ENCODE data around the gene NKTR. TPM values are rescaled to one million over a fixed set of nuclear protein-coding genes. Genes with fewer than 3 reads are reported as not detected.

NKTR gene
- total RNA-seq, 1 experiment from 2014 or later: 21.8 TPM

DNA sequence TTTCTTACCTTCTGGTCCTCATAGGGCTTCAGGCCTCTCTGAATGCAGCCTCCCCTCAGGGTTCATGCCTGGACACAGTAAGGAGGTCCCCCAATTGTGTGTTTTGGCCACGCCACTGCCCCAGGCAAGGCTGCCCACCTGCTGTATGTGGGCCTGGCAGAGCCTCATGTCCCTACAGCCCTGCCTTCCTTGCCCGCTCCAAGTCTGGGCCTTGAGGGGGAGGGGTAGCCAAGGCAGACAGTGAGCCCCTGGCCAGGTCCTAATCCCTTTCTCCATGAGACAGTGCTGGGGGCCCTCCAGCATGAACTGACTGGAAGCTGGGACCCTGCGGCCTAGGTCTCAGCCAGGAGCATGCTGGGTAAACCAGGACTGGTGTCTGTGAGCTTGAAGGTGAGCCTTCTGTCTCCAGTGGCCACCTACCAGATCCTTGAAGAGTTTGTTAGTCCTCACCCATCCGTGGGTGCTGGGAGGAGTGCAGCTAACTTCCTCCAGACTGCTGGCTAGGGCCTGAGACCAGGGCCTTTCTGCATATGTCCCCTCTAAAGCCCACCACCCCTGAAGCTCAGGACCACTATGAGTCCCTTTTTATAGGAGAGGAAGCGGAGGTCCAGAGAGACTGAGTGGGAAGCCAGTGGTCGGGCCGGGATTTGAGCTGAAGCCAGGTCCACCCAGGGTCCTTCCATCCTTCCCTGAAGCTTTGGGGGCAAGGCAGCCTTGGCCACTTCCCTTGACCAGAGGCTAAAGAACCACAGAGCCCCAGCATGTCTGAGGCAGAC is 61.7 kb downstream of the NKTR start:
- DNase-seq (ENCODE audit: low spot score): no peak

DNA sequence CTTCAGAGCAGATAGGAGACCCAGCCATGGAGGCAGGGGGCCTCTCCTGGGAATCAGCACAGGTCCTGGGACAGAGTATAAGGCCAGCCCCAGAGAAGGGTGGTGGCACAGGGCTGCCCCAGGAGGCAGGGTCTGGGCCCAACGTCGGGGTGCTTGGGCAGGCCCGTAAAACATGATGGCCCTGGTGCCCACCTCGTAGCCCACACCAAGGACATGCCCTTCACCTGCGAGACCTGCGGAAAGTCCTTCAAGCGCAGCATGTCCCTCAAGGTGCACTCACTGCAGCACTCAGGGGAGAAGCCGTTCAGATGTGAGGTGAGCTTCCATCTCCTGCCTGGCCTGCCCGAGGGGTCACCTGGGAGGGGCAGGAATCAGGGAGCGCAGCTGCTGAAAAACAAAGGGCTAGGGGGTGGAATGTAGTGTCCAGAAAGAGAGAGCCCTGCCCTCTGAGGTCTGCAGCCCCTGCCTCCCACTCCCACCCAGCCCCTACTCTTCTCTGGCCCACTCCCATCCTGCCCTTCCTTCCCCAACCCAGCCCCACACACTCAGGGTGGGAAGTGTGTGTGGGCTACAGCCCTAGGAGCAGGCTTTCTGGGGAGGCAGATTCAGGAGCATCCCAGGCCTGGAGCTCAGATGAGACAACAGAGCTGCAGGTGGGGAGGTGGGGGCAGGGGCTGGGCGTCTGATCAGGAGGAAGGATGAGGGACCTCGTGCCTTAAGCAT is 62.5 kb downstream of the NKTR start:
- no peak for DNase-seq (ENCODE audit: low spot score)

DNA sequence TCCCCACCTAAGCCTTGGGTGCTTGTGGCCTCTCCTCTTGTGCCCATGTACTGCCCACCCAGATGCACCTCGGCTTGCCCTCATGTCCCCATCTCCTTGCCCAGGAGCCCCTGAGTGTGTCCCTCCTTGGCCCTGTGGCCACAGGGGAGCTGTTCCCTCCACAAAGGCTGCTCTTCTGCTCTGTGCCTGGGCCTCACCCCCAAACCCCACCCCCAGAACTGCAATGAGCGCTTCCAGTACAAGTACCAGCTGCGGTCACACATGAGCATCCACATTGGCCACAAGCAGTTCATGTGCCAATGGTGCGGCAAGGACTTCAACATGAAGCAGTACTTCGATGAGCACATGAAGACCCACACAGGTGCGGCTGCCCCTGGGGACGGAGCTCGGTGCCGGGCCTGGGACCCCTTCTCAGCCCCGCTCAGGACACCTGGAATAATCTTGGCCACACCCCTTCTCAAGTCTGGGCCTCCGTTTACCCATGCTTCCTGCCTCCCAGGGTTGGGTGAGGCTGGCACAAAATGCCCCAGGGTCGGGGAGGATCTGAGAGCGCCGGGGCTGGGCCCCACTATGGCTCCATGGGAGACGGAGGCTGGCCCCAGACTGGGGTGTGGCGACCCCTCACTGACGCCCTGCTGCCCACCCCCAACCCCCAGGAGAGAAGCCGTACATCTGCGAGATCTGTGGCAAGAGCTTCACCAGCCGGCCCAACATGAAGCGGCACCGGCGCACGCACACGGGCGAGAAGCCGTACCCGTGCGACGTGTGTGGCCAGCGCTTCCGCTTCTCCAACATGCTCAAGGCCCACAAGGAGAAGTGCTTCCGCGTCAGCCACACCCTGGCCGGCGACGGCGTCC is 63.3 kb downstream of the NKTR start:
- no peak for DNase-seq (ENCODE audit: low spot score)

DNA sequence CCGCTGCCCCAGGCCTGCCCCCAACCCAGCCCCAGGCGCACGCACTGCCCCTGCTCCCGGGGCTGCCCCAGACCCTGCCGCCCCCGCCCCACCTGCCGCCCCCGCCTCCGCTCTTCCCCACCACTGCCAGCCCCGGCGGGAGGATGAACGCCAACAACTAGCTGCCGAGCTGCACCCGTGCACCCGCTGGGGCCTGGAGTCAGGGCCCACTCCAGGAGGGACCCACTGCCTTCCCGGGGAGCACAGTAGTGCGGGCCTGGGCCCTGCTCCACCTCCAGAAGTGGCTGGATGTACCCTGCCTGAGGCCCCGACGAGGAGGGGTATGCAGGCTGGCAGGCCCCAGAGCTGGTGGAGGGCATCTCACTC is 63.9 kb downstream of the NKTR start:
- no peak for DNase-seq (ENCODE audit: low spot score)

DNA sequence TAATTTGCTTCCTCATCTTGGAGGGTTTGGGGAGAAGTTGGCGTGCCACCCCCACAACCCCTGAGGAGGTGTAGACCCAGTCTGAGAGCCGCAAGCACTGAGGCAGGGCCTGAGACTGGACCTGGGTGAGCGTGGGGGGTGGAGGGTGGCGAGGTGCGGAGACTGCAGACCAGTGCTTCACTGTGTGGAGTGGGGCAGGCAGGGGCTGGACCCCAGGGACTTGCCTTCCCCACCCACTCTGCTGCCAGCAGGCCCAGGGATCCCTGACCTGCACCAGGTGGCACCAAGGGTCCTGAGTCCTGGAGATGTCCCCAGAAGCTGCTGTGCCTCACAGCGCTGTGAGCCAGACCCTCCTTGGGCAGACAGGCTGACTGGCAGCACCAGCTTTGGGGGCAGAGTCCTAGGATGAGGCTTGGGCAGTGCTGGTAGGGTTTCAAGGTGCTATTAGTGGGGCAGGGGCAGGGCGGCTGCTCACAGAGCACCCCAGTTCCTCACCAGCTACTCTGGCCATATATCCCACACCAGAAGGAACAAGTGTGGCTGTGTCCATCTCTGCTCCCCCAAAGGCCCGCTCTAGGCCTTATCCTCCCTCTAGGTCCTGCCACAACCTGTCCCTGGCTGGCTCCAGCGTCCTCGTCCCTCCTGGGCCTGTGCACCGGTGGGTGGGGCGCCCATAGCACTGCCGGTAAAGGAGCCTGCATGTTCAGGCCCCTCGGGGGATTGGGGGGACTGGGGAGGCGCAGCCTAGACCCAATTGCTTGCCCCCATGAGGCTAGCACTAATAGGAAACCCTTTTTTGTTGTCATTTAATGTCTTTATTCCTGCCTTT is 64.8 kb downstream of the NKTR start:
- DNase-seq (ENCODE audit: low spot score): no peak

DNA sequence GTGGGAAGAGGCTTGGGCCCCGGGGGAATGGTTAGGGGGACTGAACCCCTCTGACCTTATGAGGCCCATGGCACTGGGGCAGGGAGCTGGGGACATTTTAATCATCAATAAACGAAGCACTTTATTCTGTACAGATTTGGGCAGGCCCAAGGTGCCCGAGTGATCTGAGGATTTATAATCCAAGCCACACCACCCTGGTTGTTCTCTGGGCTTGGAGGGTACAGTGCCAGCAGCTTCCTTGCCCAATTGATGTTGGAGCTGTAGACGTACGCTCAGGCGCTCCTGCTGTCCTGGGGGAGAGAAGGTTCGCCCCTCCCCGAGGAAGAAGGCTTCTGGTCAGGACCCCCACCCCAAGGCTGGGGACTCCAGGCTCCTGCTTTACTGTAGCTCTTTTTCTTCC is 65.5 kb downstream of the NKTR start:
- DNase-seq (ENCODE audit: low spot score): no peak

DNA sequence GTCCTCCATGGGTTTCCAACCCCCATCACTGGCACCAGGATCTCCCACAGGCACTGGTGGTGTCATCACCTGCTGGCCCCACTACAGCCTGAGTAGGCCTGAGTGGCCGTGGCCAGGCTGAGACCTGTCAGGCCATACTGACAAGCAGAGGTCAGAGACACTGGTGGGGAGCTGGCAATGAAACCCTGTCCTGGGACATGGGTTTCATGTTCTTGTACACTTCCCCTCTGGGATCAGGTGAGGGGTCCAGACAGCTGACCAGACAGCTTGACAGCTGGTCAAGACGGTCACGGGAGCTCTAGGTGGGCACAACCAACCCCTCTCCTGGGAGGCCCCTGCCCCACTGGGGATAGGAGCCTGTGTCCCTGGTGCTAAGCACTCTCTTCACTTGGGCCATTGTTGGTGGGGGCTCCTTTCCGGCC is 66.1 kb downstream of the NKTR start:
- no peak for DNase-seq (ENCODE audit: low spot score)

DNA sequence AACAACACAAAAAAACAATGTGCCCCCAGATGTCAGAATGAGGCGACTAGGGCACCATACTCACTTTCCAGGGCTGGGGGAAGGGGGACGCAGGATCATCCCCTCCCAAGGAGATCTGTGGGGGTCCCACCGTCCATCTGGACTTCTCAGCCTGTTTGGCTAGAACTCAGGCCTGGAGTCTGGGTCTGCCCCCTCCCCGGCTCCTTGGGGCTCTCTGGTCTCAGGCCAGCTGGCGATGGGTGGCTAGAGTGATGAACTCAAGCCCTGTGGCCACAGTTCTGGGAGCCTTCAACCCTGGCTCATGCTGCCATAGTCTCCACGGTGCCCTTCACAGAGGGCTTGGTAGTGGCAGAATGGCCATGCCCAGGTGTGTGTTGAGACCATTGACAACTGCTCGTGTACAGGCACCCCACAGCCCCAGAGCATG is 66.6 kb downstream of the NKTR start:
- no peak for DNase-seq (ENCODE audit: low spot score)

DNA sequence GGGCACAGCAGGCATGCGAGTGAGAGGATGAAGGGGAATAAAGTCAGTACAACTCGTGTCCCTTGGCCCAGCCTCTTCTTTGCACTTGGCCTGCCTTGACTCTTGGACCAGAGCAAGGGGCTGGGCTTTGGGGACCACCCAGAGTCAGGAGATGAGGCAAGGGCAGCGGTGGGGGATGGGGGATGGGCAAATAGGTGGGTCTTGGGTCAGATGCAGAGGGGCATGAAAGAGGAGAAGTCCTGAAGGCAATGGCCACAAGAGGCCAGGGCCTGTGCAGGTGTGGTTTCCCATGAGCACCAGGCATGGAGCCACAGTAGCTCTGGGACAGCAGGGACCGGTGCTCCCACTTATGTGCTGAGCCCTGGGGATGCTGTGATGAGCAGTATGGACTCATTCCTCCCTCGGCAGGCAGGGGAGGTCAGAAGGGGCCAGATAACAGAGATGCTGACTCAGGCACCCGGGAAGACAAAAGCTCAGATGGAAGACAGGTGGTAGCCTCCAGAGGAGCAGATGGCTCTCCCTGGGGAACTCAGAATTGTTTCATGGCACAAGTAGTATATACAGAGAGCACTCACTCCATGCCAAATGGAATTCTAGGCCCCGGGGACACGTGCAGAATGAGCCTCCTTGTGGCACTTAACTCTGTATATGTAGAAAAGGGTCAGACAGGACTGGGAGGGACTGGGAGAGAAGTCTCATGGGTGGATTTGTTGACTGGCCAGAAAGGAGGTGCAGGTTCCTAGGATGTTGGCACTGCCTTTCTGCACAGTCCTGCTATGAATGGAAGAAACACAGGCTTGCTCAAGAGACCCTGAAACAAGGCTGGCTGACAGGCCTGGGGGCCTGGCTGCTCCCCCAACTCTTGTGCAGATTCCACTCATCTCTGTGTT is 67.3 kb downstream of the NKTR start:
- DNase-seq (ENCODE audit: low spot score): no peak

DNA sequence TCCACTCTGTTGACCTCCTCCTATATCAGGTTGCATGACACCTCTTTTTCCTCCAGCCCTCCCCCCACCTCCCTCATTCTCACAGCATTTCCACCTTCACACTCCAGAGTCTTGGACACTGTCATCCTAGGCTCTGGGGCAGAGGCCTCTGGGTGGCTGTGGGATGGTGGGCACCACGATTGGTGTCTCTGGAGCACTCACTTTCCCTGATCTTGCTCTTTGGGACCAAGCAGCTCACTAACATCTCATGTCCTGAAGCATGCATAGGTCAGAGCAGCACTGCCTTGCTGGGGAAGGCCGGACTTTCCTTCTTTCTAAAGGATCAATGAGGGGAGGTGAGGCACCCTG is 67.9 kb downstream of the NKTR start:
- DNase-seq (ENCODE audit: low spot score): no peak

DNA sequence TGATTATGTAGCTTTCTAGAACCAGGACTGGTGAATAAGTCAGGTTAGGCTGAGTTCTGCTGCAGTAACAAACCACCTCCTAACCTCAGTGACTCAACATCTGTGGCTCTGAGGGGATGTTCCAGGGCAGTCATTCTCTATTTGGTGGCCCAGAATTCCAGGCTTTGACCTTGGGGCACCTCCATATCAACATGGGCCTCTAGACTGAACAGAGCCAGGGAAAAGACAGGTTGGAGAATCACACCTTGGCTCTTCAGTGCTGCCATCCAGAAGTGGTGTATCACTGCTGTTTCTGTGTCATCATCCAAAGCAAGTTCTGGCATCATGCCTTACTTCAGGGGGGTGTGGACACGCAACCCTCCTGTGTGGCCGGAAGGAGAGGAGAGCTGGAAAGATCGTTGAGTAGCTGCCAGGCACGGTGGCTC is 68.3 kb downstream of the NKTR start:
- no peak for DNase-seq (ENCODE audit: low spot score)

DNA sequence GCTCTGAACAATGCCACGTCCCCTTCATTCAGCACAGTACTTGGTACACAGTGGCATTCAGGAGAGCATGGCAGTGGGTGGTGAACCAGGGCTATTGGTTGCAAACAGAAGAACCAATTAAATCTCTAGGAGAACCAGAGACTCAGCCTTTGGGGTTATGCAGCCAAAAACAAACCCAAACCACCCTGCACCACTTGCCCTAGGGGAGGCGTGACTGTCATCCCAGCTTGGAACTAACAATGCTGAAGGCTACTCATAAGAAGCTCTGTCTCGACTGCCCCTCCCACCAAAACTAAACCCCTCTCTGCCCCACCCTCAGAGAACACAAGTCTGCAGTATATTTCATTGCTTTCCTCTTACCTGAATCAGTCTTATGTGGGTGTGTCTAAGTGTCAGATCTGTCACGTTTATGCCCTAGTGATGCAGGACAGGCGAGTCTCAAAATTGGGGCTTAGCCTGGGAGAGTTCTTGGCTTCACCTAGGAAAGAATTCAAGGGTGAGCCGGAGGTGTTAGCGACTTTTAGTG is 69.6 kb downstream of the NKTR start:
- DNase-seq (ENCODE audit: low spot score): no peak

DNA sequence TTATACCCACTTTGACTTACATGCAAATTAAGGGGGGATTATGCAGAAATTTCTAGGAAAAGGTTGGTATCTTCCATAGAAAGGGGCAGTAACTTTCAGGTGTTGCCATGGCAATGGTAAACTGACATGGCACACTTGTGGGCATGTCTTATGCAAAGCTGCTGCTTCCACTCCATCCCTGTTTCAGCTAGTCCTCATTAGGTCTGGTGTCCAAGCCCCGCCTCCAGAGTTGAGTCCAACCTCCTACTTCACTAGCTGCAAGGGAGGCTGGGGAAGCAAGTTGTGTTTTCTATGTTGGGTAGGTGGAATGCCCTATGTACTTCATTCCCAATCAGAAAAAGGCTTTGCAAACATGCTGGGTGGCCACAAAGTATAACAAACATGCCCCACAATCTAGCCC is 70.2 kb downstream of the NKTR start:
- DNase-seq (ENCODE audit: low spot score): no peak

DNA sequence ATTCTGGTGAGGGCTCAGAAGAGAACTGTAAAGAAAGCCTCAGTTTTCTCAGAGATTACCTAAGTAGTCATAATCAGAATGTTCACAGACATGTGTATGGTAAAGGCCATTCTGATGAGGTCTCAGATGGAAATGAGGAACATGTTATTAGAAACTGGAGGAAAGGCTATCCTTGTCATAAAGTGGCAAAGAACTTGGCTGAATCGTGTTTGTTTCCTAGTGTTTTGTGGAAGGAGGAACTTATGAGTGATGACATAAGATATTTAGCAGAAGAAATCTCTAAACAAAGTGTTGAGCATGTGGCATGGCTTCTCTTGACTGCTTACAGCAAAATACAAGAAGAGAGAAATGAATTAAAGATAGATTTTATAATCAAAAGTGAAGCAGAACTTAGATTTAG is 72.0 kb downstream of the NKTR start:
- DNase-seq (ENCODE audit: low spot score): no peak

DNA sequence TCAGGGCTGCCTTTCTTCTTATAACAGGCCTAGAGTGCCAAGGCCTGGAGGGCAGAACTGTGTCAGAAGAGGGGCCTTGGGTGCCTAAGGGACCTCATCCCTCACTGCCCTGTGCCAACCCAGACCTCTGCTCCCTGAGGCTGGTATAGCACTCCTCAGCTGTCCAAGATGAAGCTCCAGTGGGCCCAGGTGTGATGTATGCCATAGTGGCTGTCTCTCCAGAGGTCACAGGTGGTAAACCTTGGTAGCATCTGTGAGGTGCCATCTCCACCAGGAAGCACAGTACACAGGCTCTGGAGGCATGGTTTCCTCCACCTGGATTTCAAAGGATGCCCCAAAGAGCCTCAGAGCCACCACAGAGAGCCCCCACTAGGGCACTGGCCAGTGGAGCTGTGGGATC is 72.6 kb downstream of the NKTR start:
- DNase-seq (ENCODE audit: low spot score): no peak

DNA sequence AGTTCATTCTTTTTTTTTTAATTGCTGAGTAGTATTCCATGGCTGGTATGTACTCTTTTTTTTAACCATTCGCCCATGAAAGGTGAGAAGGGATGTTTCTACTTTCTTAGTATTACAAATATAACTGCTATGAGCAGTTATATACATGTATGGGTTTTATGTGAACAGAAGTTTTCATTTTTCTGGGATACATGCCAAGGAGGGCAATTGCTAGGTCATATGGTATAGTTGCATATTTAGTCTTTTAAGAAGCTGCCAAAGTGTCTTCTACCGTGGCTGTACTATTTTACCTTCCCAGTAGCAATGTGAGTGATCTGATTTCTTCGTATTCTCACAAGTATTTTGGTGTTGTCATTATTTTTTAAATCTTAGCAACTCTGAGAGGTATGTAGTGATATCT is 73.7 kb downstream of the NKTR start:
- no peak for DNase-seq (ENCODE audit: low spot score)

DNA sequence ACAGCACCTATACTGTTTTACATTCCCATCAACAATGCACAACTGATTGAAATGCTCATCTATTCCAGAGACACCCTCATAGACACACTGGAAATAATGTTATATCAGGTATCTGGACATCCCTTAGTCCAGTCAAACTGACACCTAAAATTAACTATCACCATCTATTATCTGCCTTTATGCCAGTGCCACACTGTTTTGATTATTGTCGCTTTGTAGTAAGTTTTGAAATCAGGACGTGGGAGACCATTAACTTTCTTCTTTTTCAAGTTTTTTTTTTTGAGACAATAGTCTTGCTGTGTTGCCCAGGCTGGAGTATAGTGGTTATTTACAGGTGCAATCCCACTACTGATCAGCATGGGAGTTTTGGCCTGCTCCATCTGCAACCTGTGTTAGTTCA is 75.4 kb downstream of the NKTR start:
- DNase-seq (ENCODE audit: low spot score): no peak

DNA sequence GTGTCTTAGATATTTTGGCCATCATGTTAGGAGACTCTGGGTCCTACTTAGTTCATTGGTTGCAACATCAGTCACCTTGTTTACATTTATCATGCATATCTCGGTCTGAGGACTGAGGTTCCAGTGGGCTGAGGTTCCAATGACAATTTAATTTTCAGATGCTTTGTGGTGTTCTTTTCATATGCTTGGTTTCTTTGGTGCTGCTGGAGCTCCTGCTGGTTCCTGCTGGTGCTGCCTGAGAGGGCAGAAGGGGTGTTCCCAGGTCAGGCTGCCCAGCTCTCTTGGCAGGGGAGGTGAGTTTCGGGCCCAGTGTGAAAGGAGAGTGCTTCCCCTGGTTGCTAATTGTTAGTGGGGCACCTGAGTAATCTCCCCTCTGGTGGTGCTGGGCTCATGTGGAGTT is 78.0 kb downstream of the NKTR start:
- no peak for DNase-seq (ENCODE audit: low spot score)

DNA sequence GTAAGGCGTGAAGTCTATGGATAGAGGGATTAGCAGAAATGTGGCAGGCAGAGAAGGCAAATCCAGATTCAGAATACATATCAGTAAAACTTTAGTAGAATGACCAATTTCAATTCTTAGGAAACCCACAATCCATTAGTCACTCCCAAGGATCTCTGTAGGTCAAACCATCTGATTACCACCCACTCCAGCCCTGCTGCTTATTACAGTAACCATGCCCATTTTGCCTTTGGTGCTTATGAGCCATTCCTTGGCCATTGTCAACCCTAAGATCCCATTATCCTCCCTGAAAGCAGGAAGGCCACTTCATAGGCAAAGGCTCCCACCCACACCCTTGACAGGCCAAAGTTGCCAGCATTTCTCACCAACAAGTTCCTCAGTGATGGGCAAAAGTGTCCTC is 79.8 kb downstream of the NKTR start:
- DNase-seq (ENCODE audit: low spot score): no peak

DNA sequence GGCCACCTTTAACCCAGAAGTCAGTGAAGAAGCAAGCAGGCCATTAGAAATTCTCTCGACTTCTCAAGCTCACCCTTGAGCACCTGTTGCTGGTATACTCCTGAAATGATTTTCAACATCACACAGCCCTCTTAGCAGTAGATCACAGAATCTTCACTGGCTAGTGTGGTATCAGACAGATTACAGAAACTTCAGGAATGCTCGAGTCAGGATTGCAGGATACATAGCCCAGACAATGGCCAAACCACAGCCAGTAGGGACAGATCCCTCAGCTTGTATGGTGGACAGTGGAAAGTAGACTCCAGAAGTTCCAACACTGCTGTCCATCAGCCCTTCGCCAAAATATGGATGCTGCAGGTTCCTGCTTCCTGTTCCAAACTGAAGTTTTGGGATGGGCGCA is 80.3 kb downstream of the NKTR start:
- DNase-seq (ENCODE audit: low spot score): no peak
